Thyroid gland (tissue), 4 donors: ENCODE results near the gene DPP10.

Source experiments
- POLR2A ChIP-seq, 2 donors: fragments of 450-650 bp; IDR thresholded peaks; one replicate each; pipeline ENCODE4 v1.6.1; 2017; ENCODE audit warnings: antibody characterized with exemption in 2 of 2, mild to moderate bottlenecking in 2 of 2, moderate library complexity in 1 of 2
- TF ChIP-seq, protein P1 (sequence below), 6 experiments: fragments of 200-600 bp in 3 of 6; fragments of 450-650 bp in 3 of 6; sonication (generic) in 3 of 6; IDR thresholded peaks; one replicate each; pipeline ENCODE4 v1.5.1; 2016 to 2019; ENCODE audit warnings: antibody characterized with exemption in 6 of 6, mild to moderate bottlenecking in 2 of 6, inconsistent platforms in 1 of 6, moderate library complexity in 1 of 6

DNA sequence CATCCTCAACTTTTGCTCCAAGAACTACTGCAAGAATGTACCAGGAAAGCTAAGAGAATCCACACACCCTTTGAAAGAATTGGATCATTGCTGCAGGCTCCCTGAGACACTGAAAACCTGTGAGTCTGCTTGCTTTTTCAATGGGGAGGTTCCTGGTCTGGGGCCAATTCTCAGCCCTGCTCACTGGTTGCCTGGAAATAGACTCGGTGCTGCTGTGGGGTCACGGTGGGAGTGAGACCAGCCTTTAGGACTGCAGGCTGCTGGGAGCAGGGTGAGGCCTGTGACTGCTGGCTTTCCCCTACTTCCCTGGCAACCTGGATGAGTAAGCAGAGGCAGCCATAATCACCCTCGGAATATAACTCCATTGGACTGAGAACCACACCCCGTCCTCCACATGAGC lies 569.3 kb downstream of the DPP10 start:
- TF ChIP-seq, protein P1, sequence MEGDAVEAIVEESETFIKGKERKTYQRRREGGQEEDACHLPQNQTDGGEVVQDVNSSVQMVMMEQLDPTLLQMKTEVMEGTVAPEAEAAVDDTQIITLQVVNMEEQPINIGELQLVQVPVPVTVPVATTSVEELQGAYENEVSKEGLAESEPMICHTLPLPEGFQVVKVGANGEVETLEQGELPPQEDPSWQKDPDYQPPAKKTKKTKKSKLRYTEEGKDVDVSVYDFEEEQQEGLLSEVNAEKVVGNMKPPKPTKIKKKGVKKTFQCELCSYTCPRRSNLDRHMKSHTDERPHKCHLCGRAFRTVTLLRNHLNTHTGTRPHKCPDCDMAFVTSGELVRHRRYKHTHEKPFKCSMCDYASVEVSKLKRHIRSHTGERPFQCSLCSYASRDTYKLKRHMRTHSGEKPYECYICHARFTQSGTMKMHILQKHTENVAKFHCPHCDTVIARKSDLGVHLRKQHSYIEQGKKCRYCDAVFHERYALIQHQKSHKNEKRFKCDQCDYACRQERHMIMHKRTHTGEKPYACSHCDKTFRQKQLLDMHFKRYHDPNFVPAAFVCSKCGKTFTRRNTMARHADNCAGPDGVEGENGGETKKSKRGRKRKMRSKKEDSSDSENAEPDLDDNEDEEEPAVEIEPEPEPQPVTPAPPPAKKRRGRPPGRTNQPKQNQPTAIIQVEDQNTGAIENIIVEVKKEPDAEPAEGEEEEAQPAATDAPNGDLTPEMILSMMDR (IDR thresholded peaks at IDR 0.05), result no peak
- TF ChIP-seq POLR2A (IDR thresholded peaks at IDR 0.05), result no peak
